Trophoblast cell (in vitro differentiated cells and primary cell): Measurements from ENCODE around the gene PLEKHS1.

ENCODE experiments used
- DNase-seq, 2 donors: peaks; one replicate each; pipeline ENCODE4 v3.0.0-alpha.2; 2016
- H2AFZ ChIP-seq: 2 replicates; pipeline ENCODE4 v1.6.1; 2013; ENCODE audit warnings: low read length, moderate library complexity, mild to moderate bottlenecking; ENCODE audit not compliant: insufficient read depth, poor library complexity
- H2AK5ac ChIP-seq: 2 replicates; pipeline ENCODE4 v1.6.1; 2013; ENCODE audit warnings: mild to moderate bottlenecking, low read length
- H2BK120ac ChIP-seq: 2 replicates; pipeline ENCODE4 v1.6.1; 2013; ENCODE audit warnings: low read length, mild to moderate bottlenecking, moderate library complexity; ENCODE audit not compliant: insufficient read depth, poor library complexity
- H2BK12ac ChIP-seq: 2 replicates; pipeline ENCODE4 v1.6.1; 2013; ENCODE audit warnings: mild to moderate bottlenecking, low read length, moderate library complexity
- H2BK5ac ChIP-seq: 2 replicates; pipeline ENCODE4 v1.6.1; 2013; ENCODE audit warnings: low read length, low read depth, moderate library complexity, mild to moderate bottlenecking; ENCODE audit not compliant: poor library complexity
- H3K14ac ChIP-seq: 2 replicates; pipeline ENCODE4 v1.6.1; 2013; ENCODE audit warnings: mild to moderate bottlenecking, low read length
- H3K18ac ChIP-seq: 2 replicates; pipeline ENCODE4 v1.6.1; 2013; ENCODE audit warnings: mild to moderate bottlenecking, low read length
- H3K23ac ChIP-seq: 2 replicates; pipeline ENCODE4 v1.6.1; 2013; ENCODE audit warnings: low read length
- H3K27ac ChIP-seq: 2 replicates; pipeline ENCODE4 v1.5.1; 2013; ENCODE audit warnings: low read depth, mild to moderate bottlenecking, inconsistent platforms, low read length, moderate library complexity
- H3K27me3 ChIP-seq: 2 replicates; pipeline ENCODE4 v1.6.1; 2013; ENCODE audit warnings: inconsistent platforms, mild to moderate bottlenecking, low read length, moderate library complexity; ENCODE audit not compliant: insufficient read depth
- H3K36me3 ChIP-seq, 2 experiments: 1 replicate in 1 of 2; 2 replicates in 1 of 2; pipeline ENCODE4 v1.6.1; 2013; ENCODE audit warnings: low read length in 2 of 2, mild to moderate bottlenecking in 2 of 2, moderate library complexity in 1 of 2; ENCODE audit not compliant: insufficient read depth in 2 of 2, control insufficient read depth in 1 of 2
- H3K4ac ChIP-seq: 2 replicates; pipeline ENCODE4 v1.6.1; 2013; ENCODE audit warnings: low read depth, mild to moderate bottlenecking, low read length, moderate library complexity
- H3K4me1 ChIP-seq, 2 experiments: 1 replicate in 1 of 2; 2 replicates in 1 of 2; pipeline ENCODE4 v1.6.1; 2013; ENCODE audit warnings: low read length in 2 of 2, mild to moderate bottlenecking in 2 of 2, moderate library complexity in 1 of 2; ENCODE audit not compliant: insufficient read depth in 2 of 2, control insufficient read depth in 1 of 2
- H3K4me2 ChIP-seq: 2 replicates; pipeline ENCODE4 v1.6.1; 2013; ENCODE audit warnings: inconsistent platforms, mild to moderate bottlenecking, low read length, moderate library complexity
- H3K4me3 ChIP-seq: 2 replicates; pipeline ENCODE4 v1.5.1; 2013; ENCODE audit warnings: mild to moderate bottlenecking, low read depth, low read length, inconsistent platforms
- H3K79me1 ChIP-seq: one replicate; pipeline ENCODE4 v1.6.1; 2013; ENCODE audit warnings: low read length
- H3K79me2 ChIP-seq: 2 replicates; pipeline ENCODE4 v1.6.1; 2013; ENCODE audit warnings: low read length, mild to moderate bottlenecking; ENCODE audit not compliant: control insufficient read depth, insufficient read depth, poor library complexity
- H3K9ac ChIP-seq: 2 replicates; pipeline ENCODE4 v1.6.1; 2013; ENCODE audit warnings: mild to moderate bottlenecking, low read length
- H3K9me3 ChIP-seq: 2 replicates; pipeline ENCODE4 v1.6.1; 2013; ENCODE audit warnings: low read depth, mild to moderate bottlenecking, control low read depth, inconsistent platforms, low read length; ENCODE audit not compliant: insufficient read depth
- H4K12ac ChIP-seq: 2 replicates; pipeline ENCODE4 v1.6.1; 2013; ENCODE audit warnings: low read depth, mild to moderate bottlenecking, low read length, moderate library complexity
- H4K8ac ChIP-seq: 2 replicates; pipeline ENCODE4 v1.6.1; 2013; ENCODE audit warnings: low read depth, mild to moderate bottlenecking, low read length, moderate library complexity
- H4K91ac ChIP-seq: one replicate; pipeline ENCODE4 v1.6.1; 2013; ENCODE audit warnings: low read depth, mild to moderate bottlenecking, low read length, moderate library complexity
- WGBS: extraction: QIAGEN DNeasy Blood & Tissue Kit; methylation state at CpG from one replicate; pipeline ENCODE4 v1.1.7; 2013; ENCODE audit warnings: missing lambda C conversion rate; ENCODE audit not compliant: insufficient read length, insufficient coverage; ENCODE audit errors: extremely low coverage; 5-methylcytosine and 5-hydroxymethylcytosine counted together

The PLEKHS1 gene

DNA sequence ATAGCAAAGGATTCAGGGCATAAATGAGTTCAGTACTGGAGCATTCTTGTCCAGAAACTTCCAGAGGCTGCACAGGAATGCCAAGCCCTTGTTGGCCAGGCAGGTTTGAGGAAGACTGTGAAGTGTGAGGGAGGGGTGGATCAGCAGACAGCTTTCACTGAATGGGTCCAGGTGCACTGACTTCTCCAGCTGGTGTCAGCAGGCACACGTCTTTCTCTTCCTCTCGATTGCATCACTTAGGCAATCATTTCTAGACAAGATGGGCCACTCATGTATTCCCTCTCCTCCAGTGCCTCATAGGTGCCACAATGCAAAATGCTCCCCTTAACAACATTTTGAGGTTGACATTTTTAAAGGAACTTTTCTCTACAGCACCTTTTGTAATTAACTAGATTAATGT is 15.6 kb upstream of the PLEKHS1 start:
- Histone ChIP-seq H2AFZ (no peak overlapping the region), H3K27ac (no peak overlapping the region), H3K14ac (no peak overlapping the region), H3K79me2 (no peaks in the 10 kb centered on the region), H3K4me3 (no peak overlapping the region), H2BK5ac (no peak overlapping the region), H3K36me3 (no peaks in the 10 kb centered on the region), H2AK5ac (no peak overlapping the region), H3K9ac (no peak overlapping the region), H3K4me2 (no peak overlapping the region), H3K79me1 (no peaks in the 10 kb centered on the region), H4K91ac (no peak overlapping the region), H3K9me3 (no peaks in the 10 kb centered on the region), H4K8ac (no peak overlapping the region), H3K4me1 (no peaks in the 10 kb centered on the region), H3K4ac (no peak overlapping the region), H3K18ac (no peak overlapping the region), H3K23ac (no peak overlapping the region), H4K12ac (no peak overlapping the region), H2BK120ac (no peak overlapping the region), H3K27me3 (no peaks in the 10 kb centered on the region), H2BK12ac (no peak overlapping the region)
- WGBS: no CpG with 5 or more reads among the region's 2 CpGs
- no peak for DNase-seq

DNA sequence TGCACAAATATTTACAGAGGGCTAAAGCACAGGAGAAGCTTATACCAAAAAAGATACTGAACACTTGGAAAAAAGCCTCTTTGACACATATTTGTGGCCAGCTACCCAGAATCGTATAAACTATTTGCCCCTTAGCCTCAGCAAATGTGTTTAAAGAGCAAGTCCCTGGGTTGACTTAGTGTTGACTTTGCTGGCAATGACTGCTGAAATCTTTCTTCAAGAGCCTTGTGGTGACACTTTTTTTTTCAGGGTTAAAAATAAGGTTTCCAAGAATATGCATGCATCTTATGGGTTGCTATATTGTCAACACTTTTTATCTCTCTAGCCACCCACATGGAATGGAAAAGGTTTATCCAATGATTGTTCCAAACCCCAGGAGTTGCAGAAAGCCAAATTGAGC is 14.9 kb upstream of the PLEKHS1 start:
- no peak overlapping the region for H4K12ac ChIP-seq
- no peak overlapping the region for H3K4me2 ChIP-seq
- no peak overlapping the region for H3K14ac ChIP-seq
- no peak overlapping the region for H2AFZ ChIP-seq
- no peaks in the 10 kb centered on the region for H3K27me3 ChIP-seq
- H3K9ac ChIP-seq: no peak overlapping the region
- H4K91ac ChIP-seq: no peak overlapping the region
- no peak overlapping the region for H3K27ac ChIP-seq
- H2BK12ac ChIP-seq: no peak overlapping the region
- DNase-seq: no peak
- H2BK120ac ChIP-seq: no peak overlapping the region
- H3K36me3 ChIP-seq: no peaks in the 10 kb centered on the region
- H3K79me2 ChIP-seq: no peaks in the 10 kb centered on the region
- no peaks in the 10 kb centered on the region for H3K9me3 ChIP-seq
- no peaks in the 10 kb centered on the region for H3K4me1 ChIP-seq
- no peak overlapping the region for H3K4me3 ChIP-seq
- H3K4ac ChIP-seq: no peak overlapping the region
- no peak overlapping the region for H2AK5ac ChIP-seq
- no peak overlapping the region for H3K18ac ChIP-seq
- no peak overlapping the region for H3K23ac ChIP-seq
- H3K79me1 ChIP-seq: no peaks in the 10 kb centered on the region
- WGBS: no CpG with 5 or more reads among the region's 1 CpG
- no peak overlapping the region for H4K8ac ChIP-seq
- no peak overlapping the region for H2BK5ac ChIP-seq

GRCh38 chr10:113739031-113739430 is 12.5 kb upstream of the PLEKHS1 start:
- H3K9ac ChIP-seq: no peak overlapping the region
- no peak overlapping the region for H2BK12ac ChIP-seq
- H2BK5ac ChIP-seq: no peak overlapping the region
- H3K4me1 ChIP-seq: no peaks in the 10 kb centered on the region
- H3K36me3 ChIP-seq: no peaks in the 10 kb centered on the region
- no peak overlapping the region for H4K91ac ChIP-seq
- no peak overlapping the region for H3K4me2 ChIP-seq
- H2AK5ac ChIP-seq: no peak overlapping the region
- H4K12ac ChIP-seq: no peak overlapping the region
- no CpG with 5 or more reads among the region's 4 CpGs for WGBS
- no peak overlapping the region for H3K18ac ChIP-seq
- H3K9me3 ChIP-seq: no peaks in the 10 kb centered on the region
- H3K23ac ChIP-seq: no peak overlapping the region
- no peaks in the 10 kb centered on the region for H3K79me2 ChIP-seq
- no peaks in the 10 kb centered on the region for H3K79me1 ChIP-seq
- H3K4ac ChIP-seq: no peak overlapping the region
- H3K27ac ChIP-seq: no peak overlapping the region
- no peak overlapping the region for H2BK120ac ChIP-seq
- no peak overlapping the region for H3K4me3 ChIP-seq
- no peak overlapping the region for H3K14ac ChIP-seq
- H2AFZ ChIP-seq: no peak overlapping the region
- no peak overlapping the region for H4K8ac ChIP-seq
- no peak for DNase-seq
- no peaks in the 10 kb centered on the region for H3K27me3 ChIP-seq

DNA sequence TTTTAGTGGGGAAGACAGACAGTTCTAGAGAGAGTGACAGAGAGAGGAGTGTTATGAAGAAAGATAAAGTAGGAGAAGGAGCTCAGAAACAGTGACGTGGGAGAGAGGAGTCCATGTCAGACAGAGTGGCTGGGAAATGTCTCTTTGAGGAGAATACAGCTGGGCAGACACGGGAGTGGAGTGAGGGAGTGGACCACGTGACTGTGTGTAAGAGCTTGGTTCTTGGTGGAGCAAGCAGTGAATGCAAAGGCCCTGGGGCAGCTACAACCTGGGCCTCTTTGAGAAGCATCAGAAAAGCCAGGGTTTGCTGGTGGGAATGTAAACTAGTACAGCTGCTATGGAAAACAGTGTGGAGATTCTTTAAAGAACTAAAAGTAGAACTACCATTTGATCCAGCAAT is 11.9 kb upstream of the PLEKHS1 start:
- Histone ChIP-seq H3K36me3 (no peaks in the 10 kb centered on the region), H3K4me3 (no peak overlapping the region), H3K18ac (no peak overlapping the region), H3K4me2 (no peak overlapping the region), H3K4me1 (no peaks in the 10 kb centered on the region), H2BK120ac (no peak overlapping the region), H2AFZ (no peak overlapping the region), H4K12ac (no peak overlapping the region), H3K27me3 (no peaks in the 10 kb centered on the region), H2BK12ac (no peak overlapping the region), H2AK5ac (no peak overlapping the region), H3K4ac (no peak overlapping the region), H3K27ac (no peak overlapping the region), H3K9ac (no peak overlapping the region), H3K23ac (no peak overlapping the region), H4K91ac (no peak overlapping the region), H3K14ac (no peak overlapping the region), H2BK5ac (no peak overlapping the region), H4K8ac (no peak overlapping the region), H3K79me1 (no peaks in the 10 kb centered on the region), H3K79me2 (no peaks in the 10 kb centered on the region), H3K9me3 (no peaks in the 10 kb centered on the region)
- no CpG with 5 or more reads among the region's 3 CpGs for WGBS
- no peak for DNase-seq
